GM18909 (cell line): ENCODE data around the gene LHX5.
"Not testable (repeated sequence)": the region's sequence is repeated elsewhere in the genome, so short reads cannot be mapped to it uniquely, and the experiment has no call there.

Experiments
- ATAC-seq: cut with Tn5 transposase; IDR thresholded peaks from one replicate; pipeline ENCODE4 v1.9.1; 2021; ENCODE audit warnings: mild to moderate bottlenecking; ENCODE audit not compliant: unreplicated experiment, poor library complexity

Gene LHX5

DNA sequence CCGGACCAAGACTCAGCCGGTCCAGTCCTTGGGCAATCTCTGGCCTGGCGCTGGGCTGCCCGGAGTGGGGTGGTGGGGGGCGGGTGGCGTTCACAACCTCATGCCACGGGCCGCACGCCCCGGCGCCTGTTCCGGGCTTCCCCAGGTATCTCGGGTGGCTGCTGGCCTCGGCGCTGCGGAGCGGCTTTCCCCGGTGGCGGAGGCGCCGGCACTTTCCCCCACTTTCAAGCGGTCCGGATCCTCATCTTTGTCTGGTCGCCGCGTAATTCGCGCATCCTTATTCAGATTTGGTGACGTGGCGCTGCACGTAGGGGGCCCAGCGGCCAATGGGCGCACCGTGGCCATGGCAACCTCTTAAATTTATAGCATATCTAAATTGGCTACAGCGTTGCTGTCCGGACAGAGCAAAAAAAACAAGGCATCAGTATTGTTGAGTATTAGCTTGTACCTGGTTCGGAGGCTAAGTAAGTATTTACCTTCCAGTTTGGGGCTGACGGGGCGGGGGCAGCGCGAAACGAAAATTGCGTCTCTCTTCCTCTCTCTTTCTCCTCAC lies at the start of gene LHX5:
Gene LHX5 (minus strand): TSS at position 253 of the 553 bp plus-strand sequence. CDS start 373 bp downstream, outside the sequence.
- ATAC-seq, result no peak

DNA sequence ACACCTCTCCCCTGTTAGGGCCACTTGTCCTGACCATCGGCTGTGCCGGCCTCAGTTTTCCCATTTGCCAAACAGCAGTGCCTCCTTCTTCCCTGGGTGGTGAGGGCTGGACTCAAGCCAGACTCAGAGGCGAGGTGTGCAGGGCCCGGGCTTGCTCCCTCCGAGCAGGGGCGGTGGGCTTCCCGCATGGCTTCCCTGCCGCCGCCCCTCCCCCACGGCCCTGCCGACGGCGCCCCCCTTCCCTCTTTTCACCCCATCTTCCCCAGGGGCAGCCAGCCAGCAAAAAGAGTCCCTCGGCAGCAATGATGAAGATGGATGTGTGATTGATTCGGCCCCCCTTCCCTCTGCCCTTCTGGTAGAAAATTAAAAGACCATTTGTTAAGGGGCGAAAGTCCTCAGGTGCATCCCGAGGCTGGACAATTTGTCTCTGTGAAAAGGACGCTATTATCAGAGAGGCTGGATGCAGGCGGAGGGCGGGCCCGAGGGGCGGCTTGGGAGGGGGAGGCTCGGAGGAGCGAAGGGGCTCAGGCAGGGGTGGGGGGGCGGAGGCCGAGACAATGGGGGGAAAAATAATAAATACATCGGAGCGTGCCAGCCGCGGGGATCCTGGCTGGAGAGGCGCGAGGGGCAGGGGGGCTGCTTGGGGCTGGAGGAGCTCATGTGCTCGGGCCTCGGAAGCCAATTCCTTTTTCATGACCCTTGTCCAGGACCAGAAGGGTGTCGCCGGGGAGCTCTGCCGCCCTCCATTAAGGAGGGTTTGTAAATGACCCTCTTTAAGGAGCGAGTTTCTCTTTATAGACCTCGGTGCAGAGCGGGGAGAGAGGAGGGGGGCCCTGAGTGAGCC lies 48.0 kb upstream of the LHX5 start:
- no peak for ATAC-seq

DNA sequence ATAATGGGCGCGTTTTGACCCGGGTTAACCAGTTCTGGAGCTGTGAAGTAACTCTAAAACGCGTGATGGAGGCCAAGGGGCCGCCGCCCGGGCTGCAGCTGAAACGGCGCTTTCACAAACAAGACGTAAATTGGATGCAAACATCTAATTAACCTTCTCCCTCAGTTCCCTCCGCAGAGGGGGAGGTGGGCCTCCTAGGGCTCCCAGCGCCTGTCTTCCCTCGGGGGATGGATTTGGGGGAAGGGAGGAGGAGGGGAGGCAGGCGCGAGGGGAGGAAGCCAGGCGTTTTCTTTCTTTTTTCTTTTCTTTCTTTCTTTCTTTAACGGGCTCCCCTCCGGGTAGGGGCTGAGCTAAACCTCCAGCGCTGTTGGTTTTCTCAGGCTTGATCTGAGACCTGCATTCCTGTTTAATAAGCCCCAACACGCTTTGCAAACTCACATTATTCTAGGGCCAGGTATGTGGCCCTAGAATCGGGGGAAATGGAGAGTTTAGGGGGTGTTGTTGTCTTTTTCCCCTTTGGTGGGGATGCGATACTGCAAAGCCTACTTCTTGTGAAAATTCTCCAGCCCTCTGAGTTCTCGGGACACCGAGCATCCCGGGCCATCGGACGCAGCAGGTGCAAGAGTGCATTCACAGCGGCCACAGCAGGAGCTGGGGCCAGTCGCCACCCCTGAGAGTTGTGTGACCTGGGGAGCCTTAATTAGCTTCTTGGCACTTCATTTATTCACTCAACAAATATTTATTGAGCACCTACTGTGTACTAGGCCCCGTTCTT lies 43.6 kb upstream of the LHX5 start:
- no peak for ATAC-seq

DNA sequence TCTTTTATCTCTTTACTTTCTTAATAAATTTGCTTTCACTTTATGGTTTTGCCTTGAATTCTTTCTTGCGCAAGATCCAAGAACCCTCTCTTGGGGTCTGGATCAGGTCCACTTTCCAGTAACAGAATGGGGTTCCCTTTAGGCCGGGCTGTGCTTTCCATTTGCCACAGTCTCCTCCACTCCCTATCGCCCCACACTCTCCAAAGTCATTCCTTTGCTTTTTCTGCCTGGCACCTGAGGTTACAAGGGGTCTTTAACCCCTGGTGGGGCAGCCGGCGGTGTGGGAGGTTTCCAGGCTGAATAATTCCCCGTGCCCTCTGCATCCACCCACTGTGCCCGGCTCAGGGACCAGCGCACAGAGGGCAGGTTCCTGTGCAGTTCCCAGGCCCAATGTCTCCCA lies 42.9 kb upstream of the LHX5 start:
- ATAC-seq, result no peak

DNA sequence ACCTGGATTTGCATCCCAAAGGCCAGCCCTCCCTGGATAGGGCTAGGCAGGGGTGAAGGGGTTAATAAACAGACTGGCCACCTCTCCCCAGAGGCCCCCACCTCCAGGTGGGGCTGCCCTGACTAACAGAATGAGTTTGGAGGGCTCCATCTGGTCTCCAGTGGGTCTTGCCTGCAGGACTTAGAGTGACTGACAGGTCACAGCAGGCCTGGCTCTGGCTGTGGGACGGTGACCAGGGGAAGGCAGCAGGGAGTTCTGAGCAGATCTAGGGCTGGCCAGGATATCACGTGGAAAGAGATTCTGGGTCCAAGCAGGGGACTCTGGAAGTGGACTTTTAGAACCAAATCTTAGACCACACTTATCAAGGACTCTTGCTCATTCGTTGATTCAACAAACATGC lies 40.9 kb upstream of the LHX5 start:
- ATAC-seq, result no peak

DNA sequence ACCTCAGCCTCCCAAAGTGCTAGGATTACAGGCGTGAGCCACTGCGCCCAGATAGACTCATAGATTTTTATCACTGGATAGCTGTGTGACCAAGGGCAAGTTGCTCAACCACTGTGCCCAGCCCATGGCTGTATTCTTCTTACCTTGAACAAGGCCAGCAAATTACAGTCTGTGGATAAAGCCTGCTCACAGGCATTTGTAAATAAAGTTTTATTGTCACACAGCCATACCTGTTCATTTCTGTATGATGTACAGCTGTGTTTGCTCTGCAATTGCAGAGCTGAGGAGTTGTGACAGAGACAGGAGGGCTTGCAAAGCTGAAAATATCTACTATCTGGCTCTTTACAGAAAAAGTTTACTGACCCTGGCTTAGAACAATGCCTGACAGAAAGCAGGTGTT lies 35.2 kb upstream of the LHX5 start:
- no peak for ATAC-seq

DNA sequence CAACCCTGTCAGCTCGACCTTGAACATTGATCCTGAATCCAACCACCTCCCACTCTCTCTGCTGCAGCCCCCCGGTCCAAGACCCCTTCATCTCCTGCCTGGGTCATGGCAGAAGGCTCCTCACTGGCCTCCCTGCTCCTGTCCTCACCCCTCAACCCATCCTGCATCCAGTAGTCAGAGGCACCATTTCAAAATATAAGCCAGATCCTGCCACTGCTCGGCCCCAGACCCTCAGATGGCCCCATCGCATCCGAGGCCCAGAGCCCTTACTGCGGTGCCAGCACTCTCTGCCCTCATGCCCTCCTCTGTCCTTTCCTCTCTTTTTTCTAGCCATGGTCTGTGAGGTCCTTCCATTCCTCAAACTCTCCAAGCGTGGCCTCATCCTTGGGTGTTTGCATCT lies 34.3 kb upstream of the LHX5 start:
- ATAC-seq, result no peak

DNA sequence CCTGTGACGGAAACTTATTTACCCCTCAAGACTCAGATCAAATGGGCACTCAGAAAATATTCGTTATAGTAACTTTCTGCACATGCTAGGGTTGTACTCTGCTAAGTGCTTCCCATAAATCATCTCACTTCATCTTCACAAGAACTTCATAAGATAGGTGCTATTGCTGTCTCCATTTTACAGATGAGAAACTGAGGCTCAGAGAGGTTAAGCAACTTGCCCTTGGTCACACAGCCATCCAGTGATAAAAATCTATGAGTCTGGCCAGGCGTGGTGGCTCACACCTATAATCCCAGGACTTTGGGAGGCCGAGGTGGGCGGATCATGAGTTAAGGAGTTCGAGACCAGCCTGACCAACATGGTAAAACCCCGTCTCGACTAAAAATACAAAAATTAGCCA lies 33.2 kb upstream of the LHX5 start:
- ATAC-seq, result no peak

DNA sequence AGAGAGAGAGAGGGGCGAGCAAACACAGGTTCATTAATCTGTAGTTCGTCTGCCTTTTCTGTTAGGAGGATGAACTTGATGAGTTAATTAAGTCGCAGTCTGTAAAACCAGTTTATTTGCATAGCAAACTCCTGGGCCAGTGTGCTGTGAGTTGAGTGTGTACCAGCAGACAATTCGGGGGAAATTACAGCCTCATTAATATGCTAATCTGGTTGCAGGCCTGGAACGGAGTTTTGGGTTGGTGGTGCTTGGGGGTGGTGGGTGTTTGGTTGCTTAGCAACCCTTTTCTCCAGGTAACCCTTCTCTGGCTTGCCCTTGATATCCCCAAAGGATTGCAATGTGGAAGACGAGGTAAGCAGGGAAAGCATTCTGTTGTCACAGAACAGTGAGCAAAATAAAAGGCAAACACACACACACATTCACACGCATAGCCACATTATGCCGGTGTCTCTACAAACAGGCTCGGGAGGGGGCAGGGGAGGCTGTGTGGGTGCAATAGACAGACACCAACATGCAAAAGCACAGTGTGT lies 29.2 kb upstream of the LHX5 start:
- no peak for ATAC-seq

DNA sequence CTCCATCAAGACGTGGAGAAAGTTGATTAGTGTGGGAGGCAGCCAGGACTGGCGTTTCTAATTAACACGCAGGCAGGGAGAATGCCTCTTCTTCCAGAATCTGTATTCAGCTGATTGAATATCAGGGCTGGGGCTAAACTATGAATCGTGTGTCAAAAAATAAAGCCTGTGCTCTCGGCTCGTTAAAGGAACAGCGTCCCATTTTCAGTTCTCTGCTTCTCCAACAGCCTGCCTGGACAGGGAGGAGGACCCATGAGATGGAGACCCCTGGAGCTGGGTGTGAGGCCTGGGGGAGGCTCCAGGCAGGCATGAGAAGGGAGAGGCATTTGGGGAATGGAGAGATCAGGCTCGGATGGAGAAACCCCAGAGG lies 28.6 kb upstream of the LHX5 start:
- ATAC-seq, result no peak

DNA sequence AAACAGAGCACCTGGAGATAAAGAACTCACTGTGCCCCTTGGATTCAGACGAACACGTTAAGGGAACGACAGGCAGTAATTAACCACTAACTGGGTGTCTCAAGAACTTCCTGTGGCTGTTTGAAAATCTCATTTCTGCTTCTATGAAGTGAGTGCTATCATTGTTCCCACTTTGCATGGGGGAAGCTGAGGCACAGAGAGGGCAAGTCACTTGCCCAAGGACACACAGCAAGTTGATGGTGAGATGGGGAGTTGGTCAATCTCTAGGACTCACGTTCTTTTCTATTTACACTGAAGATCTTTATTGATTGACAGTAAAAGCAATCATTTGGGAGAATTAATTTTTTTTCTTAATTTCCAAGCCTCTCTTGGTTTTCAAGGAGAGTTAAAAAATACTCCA lies 26.8 kb upstream of the LHX5 start:
- ATAC-seq, result no peak

DNA sequence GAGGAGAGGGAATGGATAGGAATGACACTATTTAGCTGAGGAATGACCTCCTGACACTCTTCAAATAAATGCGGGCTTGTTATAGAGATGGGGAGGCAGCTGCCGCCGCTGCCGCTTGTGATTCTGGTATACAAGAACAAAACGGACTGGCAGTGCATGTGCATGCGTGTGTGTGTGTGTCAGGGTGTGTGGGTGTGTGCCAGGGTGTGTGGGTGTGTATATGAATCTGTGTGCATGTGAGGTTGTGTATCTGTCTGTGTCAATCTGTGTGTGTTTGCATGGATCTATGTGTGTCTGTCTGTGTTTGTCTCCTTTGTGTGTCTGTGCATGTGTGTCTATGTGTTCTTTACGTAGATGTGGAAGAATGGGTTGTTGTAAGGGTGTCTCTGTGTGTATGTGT lies 26.0 kb upstream of the LHX5 start:
- no peak for ATAC-seq

DNA sequence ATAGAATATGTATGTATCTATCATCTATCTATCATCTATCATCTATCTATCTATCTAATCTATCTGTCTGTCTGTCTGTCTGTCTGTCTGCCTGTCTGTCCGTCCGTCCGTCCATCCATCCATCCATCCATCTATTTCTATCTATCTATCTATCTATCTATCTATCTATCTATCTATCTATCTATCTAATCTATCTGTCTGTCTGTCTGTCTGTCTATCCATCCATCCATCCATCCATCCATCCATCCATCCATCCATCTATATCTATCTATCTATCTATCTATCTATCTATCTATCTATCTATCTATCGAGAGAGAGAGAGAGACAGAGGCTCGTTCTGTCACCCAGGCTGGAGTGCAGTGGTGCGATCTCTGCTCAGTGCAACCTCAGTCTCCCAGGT lies 24.3 kb upstream of the LHX5 start:
- ATAC-seq, result not testable (repeated sequence)

DNA sequence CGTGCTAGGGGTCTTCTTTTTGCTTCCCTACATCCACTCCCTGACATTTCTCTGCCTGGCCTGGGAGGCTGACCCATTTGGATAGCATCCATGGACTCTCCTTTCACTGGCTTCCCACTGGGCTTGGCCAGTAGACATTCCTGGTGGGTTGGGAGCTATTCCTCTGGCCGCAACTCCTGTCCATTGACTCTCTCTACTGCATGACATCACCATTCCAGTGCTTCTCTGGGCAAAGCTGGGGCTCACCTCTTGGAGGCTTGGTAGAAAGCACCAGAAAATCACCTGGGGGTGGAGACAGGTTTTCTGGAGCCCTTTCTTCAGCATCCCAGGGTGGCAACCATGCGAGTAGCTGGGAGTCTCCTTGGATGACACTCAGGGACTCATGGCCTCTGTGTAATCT lies 16.7 kb upstream of the LHX5 start:
- no peak for ATAC-seq

DNA sequence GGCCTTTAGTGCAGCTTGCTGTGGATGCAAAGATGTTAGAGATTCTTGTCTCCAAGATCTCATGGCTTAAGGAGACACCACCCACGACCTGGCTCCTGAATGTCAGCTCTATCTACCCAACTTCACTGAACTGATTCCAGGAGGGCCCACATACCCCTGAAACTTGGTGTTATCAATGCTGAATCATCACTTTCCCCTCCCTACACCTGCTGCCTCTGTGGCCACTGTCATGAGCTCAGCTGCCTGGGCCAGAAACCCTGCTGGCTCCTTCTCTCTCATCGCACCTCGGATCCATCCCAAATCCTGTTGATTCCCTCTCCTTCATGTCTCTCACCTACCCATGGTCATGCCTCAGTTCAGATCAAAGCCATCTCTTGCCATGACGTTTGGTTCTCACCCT lies 15.1 kb upstream of the LHX5 start:
- ATAC-seq, result no peak

DNA sequence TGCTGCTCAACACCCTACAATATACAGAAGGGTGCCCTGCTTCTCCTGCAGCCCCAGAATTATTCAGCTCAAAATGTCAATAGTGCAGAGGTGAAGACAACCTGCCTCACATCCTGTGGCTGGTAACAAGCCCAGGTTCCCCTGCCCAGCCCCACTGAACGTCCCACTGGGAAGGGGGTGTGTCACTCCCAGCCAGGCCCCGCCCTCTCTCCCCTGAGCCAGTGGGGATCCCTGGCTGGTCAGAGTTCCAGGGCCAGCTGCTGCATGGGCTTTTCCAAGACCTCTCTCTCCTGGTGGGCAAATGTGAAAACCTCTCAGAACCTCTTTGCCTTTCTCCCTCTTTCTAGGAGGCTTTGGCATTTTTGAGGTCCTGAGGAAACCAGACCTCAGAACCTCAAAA lies 13.7 kb upstream of the LHX5 start:
- ATAC-seq, result no peak

DNA sequence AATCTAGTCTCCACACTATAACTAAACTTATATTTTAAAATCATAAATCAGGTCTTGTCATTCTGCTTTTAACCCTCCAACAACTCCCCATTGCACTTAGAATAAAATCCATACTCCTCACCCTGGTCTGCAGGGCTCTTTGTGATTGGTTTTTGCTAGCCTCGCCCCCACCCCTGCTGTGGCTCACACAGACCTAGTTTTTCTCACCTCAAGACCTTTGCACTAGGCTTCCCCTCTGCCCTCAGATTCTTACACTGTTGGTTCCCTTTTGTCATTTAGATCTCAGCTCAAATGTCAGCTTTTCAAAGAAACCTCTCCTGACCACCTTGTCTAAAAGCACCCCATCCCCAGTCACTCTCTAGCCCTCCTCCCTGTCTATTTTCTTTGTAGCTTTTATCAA lies 10.7 kb upstream of the LHX5 start:
- no peak for ATAC-seq

DNA sequence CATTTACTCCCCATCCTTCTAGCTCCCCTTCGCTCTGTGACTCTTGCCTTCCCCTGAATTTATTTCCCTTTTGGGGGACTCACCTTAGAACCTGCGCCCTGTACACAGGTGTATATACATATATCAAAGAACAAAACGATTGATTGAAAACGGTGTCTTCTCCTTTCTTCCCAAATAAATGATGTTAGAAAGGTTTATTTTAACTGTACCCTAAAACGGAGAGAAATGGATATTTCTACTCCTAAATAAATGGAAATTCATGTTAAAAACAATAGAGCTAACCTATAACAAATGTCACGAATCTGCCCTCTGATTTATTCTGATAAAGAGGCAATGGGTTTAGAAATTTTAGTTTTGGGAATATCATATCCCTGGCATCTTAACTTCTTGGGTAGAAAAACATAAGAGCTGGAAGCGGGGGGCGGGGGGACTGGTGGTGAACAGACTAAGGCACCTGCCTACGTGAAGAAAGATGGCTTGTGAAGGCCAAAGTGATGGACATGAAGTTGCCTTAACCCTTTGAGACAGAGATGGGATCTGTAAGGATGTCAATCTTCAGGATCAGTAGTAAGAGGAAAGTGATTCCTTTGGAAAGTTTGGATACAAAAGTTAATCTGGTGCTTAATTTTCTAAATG lies 8.8 kb upstream of the LHX5 start:
- ATAC-seq, result no peak

DNA sequence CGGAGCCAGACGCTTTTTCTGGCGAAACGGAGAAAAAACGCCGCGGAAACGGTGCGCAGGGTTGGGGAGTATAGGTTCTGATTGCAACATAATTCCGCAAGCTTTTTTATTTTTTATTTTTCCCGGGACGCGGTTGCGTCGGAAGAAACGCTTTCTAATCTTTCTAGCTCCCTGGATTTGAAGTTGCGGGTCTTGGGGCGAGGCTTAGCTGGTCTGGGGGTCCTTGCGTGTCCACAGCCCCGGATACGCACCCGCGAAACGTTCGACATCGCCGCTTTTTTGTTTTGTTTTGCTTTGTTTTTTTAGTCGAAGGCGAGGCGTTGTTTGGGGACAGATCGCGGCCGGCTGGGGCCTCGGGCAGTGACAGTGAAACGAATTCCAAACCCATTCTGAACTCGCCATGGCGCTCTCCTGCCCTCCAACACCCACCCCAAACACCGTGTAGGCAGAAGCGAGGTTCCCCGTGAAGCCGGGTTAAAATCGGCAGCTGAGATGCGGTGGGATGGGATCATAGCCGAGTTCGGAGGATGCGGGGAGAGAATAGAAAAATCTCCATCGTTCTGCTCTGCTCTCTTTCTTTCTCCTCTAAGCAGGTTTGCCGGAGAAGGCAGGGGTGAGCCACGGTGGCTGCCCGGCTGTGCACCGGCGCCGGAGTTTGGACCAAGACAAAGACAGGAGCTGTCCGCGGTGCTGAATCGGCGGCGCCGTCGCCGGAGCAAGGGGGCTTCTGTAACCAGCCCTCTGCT lies 8.1 kb upstream of the LHX5 start:
- ATAC-seq, result no peak

DNA sequence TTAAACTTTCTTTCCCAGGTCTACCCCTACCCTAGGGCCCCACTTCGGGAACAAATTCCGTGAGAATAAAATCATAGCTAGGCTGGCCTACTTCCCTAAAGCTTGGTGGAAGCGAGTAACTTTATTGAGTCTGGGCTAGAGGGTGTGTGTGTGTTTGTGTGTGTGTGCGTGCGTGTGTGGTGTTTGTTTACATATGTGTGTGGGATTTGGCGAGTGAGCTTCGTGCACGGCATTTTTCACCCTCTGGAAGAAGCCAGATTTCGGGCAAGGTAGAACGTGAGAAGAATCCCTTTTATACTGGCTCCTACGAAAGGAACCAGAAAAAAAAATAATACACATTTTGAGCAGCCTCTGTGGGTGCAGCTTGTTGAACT lies 7.5 kb upstream of the LHX5 start:
- no peak for ATAC-seq
